ENCODE measurements around the gene PSMB11.

DNA sequence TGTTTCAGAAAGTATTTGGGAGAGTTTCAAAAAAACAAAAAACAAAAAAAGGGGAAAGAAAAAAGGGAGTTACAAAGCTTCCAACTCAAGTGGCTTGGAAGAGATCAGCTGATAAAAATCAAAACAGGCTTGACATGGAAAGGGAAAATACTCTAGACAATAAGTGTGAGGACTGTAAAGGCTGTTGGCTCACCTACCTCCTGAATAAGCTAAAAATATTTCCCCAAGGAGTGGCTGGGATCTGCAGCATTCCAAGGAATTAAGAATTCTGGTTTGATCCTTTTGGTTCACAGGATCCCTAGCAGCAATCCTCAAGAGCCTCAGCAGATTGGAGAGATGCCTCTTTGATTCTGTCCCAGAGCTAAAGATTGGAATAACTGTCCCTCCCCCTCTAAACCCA is 48.5 kb upstream of the PSMB11 start:
- no peak for TF ChIP-seq EZH2 (IDR thresholded peaks at IDR 0.05; ENCODE audit: borderline replicate concordance, low read length)
- TF ChIP-seq, protein P1, sequence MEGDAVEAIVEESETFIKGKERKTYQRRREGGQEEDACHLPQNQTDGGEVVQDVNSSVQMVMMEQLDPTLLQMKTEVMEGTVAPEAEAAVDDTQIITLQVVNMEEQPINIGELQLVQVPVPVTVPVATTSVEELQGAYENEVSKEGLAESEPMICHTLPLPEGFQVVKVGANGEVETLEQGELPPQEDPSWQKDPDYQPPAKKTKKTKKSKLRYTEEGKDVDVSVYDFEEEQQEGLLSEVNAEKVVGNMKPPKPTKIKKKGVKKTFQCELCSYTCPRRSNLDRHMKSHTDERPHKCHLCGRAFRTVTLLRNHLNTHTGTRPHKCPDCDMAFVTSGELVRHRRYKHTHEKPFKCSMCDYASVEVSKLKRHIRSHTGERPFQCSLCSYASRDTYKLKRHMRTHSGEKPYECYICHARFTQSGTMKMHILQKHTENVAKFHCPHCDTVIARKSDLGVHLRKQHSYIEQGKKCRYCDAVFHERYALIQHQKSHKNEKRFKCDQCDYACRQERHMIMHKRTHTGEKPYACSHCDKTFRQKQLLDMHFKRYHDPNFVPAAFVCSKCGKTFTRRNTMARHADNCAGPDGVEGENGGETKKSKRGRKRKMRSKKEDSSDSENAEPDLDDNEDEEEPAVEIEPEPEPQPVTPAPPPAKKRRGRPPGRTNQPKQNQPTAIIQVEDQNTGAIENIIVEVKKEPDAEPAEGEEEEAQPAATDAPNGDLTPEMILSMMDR (IDR thresholded peaks at IDR 0.05; ENCODE audit: low read length) = no peak

Data from OCI-LY1 (cell line).